Neural progenitor cell (in vitro differentiated cells): ENCODE measurements around the gene PGPEP1.

Experiments
- EZH2 ChIP-seq: fragments of 200-600 bp; sonication (generic); IDR thresholded peaks from 2 replicates; pipeline ENCODE4 v1.6.1; 2017; ENCODE audit warnings: antibody characterized with exemption, mild to moderate bottlenecking, moderate library complexity
- TF ChIP-seq, protein P1 (sequence below): fragments of 200-600 bp; sonication (generic); IDR thresholded peaks from 2 replicates; pipeline ENCODE4 v1.5.1; 2017; ENCODE audit warnings: antibody characterized with exemption, mild to moderate bottlenecking

- TF ChIP-seq, protein P1, sequence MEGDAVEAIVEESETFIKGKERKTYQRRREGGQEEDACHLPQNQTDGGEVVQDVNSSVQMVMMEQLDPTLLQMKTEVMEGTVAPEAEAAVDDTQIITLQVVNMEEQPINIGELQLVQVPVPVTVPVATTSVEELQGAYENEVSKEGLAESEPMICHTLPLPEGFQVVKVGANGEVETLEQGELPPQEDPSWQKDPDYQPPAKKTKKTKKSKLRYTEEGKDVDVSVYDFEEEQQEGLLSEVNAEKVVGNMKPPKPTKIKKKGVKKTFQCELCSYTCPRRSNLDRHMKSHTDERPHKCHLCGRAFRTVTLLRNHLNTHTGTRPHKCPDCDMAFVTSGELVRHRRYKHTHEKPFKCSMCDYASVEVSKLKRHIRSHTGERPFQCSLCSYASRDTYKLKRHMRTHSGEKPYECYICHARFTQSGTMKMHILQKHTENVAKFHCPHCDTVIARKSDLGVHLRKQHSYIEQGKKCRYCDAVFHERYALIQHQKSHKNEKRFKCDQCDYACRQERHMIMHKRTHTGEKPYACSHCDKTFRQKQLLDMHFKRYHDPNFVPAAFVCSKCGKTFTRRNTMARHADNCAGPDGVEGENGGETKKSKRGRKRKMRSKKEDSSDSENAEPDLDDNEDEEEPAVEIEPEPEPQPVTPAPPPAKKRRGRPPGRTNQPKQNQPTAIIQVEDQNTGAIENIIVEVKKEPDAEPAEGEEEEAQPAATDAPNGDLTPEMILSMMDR: no peak
- TF ChIP-seq EZH2: no peak
Measured at GRCh38 chr19:18304458-18305310, 35.7 kb upstream of the PGPEP1 start.
